Cardiac muscle cell (in vitro differentiated cells and primary cell): ENCODE results near the gene NT5C3A. TPM values are rescaled to one million over a fixed set of nuclear protein-coding genes. Genes with fewer than 3 reads are reported as not detected.

Experiments
- DNase-seq, 2 donors: peaks; one replicate each; pipeline versions ENCODE4 v3.0.0 to v3.0.0-alpha.2; 2010 to 2017; ENCODE audit warnings: low read depth in 1 of 2, low spot score in 1 of 2
- H3K27ac ChIP-seq: fragments of 200-600 bp; sonication (generic); 2 replicates; pipeline ENCODE4 v1.5.1; 2016
- H3K27me3 ChIP-seq: fragments of 200-600 bp; sonication (generic); 2 replicates; pipeline ENCODE4 v1.6.0; 2016; ENCODE audit warnings: control low read depth
- H3K36me3 ChIP-seq: fragments of 200-600 bp; sonication (generic); 2 replicates; pipeline ENCODE4 v1.5.1; 2016; ENCODE audit warnings: control low read depth
- H3K4me1 ChIP-seq: fragments of 200-600 bp; sonication (generic); 2 replicates; pipeline ENCODE4 v1.8.1; 2017; ENCODE audit warnings: low read depth, mild to moderate bottlenecking, mixed run types
- H3K4me3 ChIP-seq: fragments of 200-600 bp; sonication (generic); 2 replicates; pipeline ENCODE4 v1.5.1; 2016; ENCODE audit warnings: mild to moderate bottlenecking
- H3K9me3 ChIP-seq: fragments of 200-600 bp; sonication (generic); 2 replicates; pipeline ENCODE4 v1.5.1; 2017; ENCODE audit warnings: low read depth, mild to moderate bottlenecking, control low read depth
- polyA plus RNA-seq: library from polyadenylated mRNA; unstranded; fragments of >200 nt; fragmentation: Nextera tagmentation; extraction: Ambion mirVana; gene quantifications from 2 replicates; pipeline ENCODE4 v1.2.1, GENCODE V29; 2016
- total RNA-seq: library from RNA; depleted of rRNA; stranded (reverse); fragments of >200 nt; gene quantifications from 2 replicates; pipeline ENCODE4 v1.2.3, GENCODE V29; 2016
- TF ChIP-seq, protein P1 (sequence below): IDR thresholded peaks from 2 replicates; pipeline ENCODE4 v1.5.1; 2012; ENCODE audit warnings: low read depth, mild to moderate bottlenecking, low read length

Gene NT5C3A
- total and polyA plus RNA-seq, 2 experiments from 2014 or later = 26.9 to 37.6 TPM

DNA sequence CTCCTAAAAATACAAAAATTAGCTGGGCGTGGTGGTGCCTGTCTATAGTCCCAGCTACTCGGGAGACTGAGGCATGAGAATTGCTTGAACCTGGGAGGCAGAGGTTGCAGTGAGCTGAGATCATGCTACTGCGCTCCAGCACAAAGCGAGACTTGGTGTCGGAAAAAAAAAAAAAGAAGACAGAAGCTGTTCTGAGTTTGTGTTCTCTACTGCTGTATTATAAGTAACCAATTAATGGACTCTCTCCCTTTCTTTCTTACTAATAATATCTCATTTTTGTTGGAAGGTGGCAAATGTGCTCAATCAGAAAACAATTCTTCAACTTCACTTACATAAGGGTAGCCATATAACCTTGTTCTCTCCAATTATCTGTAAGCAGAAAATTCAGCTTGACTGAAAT is 7.4 kb downstream of the NT5C3A start:
- no peak for DNase-seq
- no peaks in the 10 kb centered on the region for H3K27me3 ChIP-seq
- H3K27ac ChIP-seq = no peak overlapping the region
- H3K36me3 ChIP-seq = no peaks in the 10 kb centered on the region
- TF ChIP-seq, protein P1, sequence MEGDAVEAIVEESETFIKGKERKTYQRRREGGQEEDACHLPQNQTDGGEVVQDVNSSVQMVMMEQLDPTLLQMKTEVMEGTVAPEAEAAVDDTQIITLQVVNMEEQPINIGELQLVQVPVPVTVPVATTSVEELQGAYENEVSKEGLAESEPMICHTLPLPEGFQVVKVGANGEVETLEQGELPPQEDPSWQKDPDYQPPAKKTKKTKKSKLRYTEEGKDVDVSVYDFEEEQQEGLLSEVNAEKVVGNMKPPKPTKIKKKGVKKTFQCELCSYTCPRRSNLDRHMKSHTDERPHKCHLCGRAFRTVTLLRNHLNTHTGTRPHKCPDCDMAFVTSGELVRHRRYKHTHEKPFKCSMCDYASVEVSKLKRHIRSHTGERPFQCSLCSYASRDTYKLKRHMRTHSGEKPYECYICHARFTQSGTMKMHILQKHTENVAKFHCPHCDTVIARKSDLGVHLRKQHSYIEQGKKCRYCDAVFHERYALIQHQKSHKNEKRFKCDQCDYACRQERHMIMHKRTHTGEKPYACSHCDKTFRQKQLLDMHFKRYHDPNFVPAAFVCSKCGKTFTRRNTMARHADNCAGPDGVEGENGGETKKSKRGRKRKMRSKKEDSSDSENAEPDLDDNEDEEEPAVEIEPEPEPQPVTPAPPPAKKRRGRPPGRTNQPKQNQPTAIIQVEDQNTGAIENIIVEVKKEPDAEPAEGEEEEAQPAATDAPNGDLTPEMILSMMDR = no peak
- H3K4me1 ChIP-seq = no peaks in the 10 kb centered on the region
- no peaks in the 10 kb centered on the region for H3K9me3 ChIP-seq
- no peak overlapping the region for H3K4me3 ChIP-seq

DNA sequence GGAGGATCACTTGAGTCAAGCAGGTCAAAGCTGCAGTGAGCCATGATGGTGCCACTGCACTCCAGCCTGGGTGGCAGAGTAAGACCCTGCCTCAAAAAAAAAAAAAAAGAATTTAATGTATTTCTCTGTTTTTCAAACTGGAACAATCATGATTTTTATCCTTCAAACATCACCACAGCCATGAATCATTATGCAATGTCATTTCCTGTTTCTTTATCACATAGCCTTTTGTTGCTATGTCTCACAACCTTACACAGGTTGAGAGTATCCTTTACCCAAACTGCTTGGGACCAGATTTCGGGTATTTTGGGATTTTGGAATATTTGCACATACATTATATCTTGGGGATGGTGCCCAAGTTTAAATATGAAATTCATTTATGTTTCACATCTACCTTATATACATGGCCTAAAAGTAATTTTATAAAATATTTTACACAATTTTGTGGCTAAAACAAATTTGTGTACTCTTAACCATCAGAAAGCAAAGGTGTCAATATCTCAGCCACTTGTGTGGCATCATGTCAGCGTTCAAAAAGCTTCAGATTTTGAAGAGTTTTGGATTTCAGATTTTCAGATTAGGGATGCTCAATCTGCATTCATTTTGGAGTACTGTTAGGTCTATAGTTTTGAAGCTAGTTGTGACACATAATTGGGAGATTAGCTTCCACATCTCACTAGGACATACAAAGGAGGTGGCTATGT is 8.2 kb downstream of the NT5C3A start:
- Histone ChIP-seq H3K4me1 (no peaks in the 10 kb centered on the region), H3K27ac (no peak overlapping the region), H3K4me3 (no peak overlapping the region), H3K36me3 (no peaks in the 10 kb centered on the region), H3K9me3 (no peaks in the 10 kb centered on the region), H3K27me3 (no peaks in the 10 kb centered on the region)
- no peak for DNase-seq
- TF ChIP-seq, protein P1 = no peak

DNA sequence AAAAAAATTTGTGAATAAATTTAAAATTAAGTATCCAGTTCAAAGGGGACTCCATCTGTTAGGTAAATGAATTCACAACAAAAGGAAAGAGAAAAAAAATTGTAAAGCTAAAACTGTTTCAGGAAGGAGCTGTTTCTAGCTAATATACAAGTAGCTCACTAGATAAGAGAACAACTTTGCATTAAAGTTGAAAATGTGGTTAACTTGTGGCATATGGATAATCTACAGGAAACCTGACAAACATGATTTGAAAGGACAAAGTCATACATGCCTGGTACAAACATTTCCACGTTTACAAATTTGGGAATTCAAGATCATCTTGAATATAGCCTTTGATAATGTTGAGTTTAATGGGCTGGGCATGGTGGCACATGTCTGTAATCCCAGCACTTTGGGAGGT is 8.9 kb downstream of the NT5C3A start:
- Histone ChIP-seq H3K27ac (no peak overlapping the region), H3K27me3 (no peaks in the 10 kb centered on the region), H3K4me1 (no peaks in the 10 kb centered on the region), H3K9me3 (no peaks in the 10 kb centered on the region), H3K36me3 (no peaks in the 10 kb centered on the region), H3K4me3 (no peak overlapping the region)
- DNase-seq = no peak
- TF ChIP-seq, protein P1 = no peak

GRCh38 chr7:33050535-33051318 is 11.8 kb downstream of the NT5C3A start:
- Histone ChIP-seq H3K9me3 (no peaks in the 10 kb centered on the region), H3K4me1 (no peaks in the 10 kb centered on the region), H3K27me3 (no peaks in the 10 kb centered on the region), H3K36me3 (no peaks in the 10 kb centered on the region), H3K4me3 (no peak overlapping the region), H3K27ac (no peak overlapping the region)
- peak; percentile 36 to 63 for DNase-seq
- TF ChIP-seq, protein P1 = peak; percentile 63

GRCh38 chr7:33048704-33049103 is 13.9 kb downstream of the NT5C3A start:
- H3K27ac ChIP-seq = no peak overlapping the region
- H3K4me3 ChIP-seq = no peak overlapping the region
- no peak for DNase-seq
- H3K9me3 ChIP-seq = no peaks in the 10 kb centered on the region
- H3K36me3 ChIP-seq = no peaks in the 10 kb centered on the region
- H3K27me3 ChIP-seq = no peaks in the 10 kb centered on the region
- TF ChIP-seq, protein P1 = no peak
- H3K4me1 ChIP-seq = no peaks in the 10 kb centered on the region
